Adrenal gland (tissue), 12 donors: ENCODE results near the gene PEF1. TPM values are rescaled to one million over a fixed set of nuclear protein-coding genes. Genes with fewer than 3 reads are reported as not detected.

Experiments
- DNase-seq, 7 donors: peaks; one replicate each; pipeline ENCODE4 v3.0.0-alpha.2; 2019 to 2020
- H3K27ac ChIP-seq, 5 donors: fragments of 200-600 bp; sonication (generic) in 4 of 5; 1 replicate in 3 of 5; 2 replicates in 2 of 5; pipeline versions ENCODE4 v1.5.1 to v1.8.0; 2016 to 2020; ENCODE audit warnings: mild to moderate bottlenecking in 1 of 5
- H3K27me3 ChIP-seq: fragments of 200-600 bp; 2 replicates; pipeline ENCODE4 v1.8.0; 2021
- H3K36me3 ChIP-seq, 2 donors: fragments of 200-600 bp; replicated peaks in 1 of 2; 1 replicate in 1 of 2; 2 replicates in 1 of 2; pipeline versions ENCODE4 v1.5.1 to v1.8.0; 2018 to 2022
- H3K4me1 ChIP-seq, 2 donors: fragments of 200-600 bp; replicated peaks in 1 of 2; 1 replicate in 1 of 2; 2 replicates in 1 of 2; pipeline versions ENCODE4 v1.5.1 to v1.8.0; 2018 to 2021
- H3K4me3 ChIP-seq, 4 donors: fragments of 200-600 bp; sonication (generic) in 3 of 4; one replicate each; pipeline ENCODE4 v1.5.1; 2016 to 2018
- H3K9me3 ChIP-seq, 3 donors: fragments of 200-600 bp; sonication (generic) in 1 of 3; replicated peaks in 1 of 3; 1 replicate in 2 of 3; 2 replicates in 1 of 3; pipeline versions ENCODE4 v1.5.1 to v1.8.0; 2016 to 2021
- CTCF ChIP-seq, 6 experiments: fragments of 450-650 bp in 4 of 6; fragments of 200-600 bp in 2 of 6; sonication (generic) in 1 of 6; IDR thresholded peaks; 1 replicate in 5 of 6; 2 replicates in 1 of 6; pipeline versions ENCODE4 v1.5.1 to v1.8.0; 2016 to 2021; ENCODE audit warnings: antibody characterized with exemption in 6 of 6, mild to moderate bottlenecking in 2 of 6, moderate library complexity in 1 of 6
- POLR2A ChIP-seq, 2 donors: fragments of 450-650 bp; IDR thresholded peaks; one replicate each; pipeline ENCODE4 v1.6.1; 2017; ENCODE audit warnings: antibody characterized with exemption in 2 of 2, mild to moderate bottlenecking in 2 of 2, moderate library complexity in 1 of 2
- WGBS, 4 donors: extraction: QIAGEN DNeasy Blood & Tissue Kit in 2 of 4; methylation state at CpG; one replicate each; pipeline versions ENCODE4 v1.1.5 to v1.1.7; 2013 to 2017; 5-methylcytosine and 5-hydroxymethylcytosine counted together
- intact Hi-C, 2 donors: fragments of 100-400 bp; cut with DNase I; formaldehyde crosslinking; loops; one replicate each; pipeline versions ENCODE4 v1.14.1 to v1.15.0; 2022 to 2023
- polyA plus RNA-seq, 3 donors: library from polyadenylated mRNA; stranded (reverse); fragments of 200-250 nt in 2 of 3; fragments of 350-450 nt in 1 of 3; fragmentation: Illumina TruSeq in 1 of 3; extraction: RNeasy Lipid Tissue Mini Kit (QIAGEN cat#74804) in 1 of 3; gene quantifications; one replicate each; pipeline ENCODE4 v1.2.3, GENCODE V29; 2013 to 2014
- total RNA-seq, 9 donors: library from RNA; depleted of rRNA in 4 of 9; stranded (reverse); fragments of >200 nt in 4 of 9; fragments of 120-200 nt in 1 of 9; fragmentation: NEBNext Ultra II Directional in 1 of 9; extraction: Animal tissue kit (Norgen Biotek cat#: 25700) in 1 of 9; gene quantifications; one replicate each; pipeline versions ENCODE4 v1.1.0 to v1.2.4, GENCODE V29; 2013 to 2023
- donor health status: healthy with polysubstance abuse.
- donor health status: Bipolar disorder and iron deficiency.
- donor health status: DM: yes; HTN: yes; CAD: no.
- donor health status: DM: no; HTN: no; CAD: no.
- donor health status: DM: no; HTN: no; CAD: no.
- donor health status: DM: yes; HTN: yes; CAD: no.

PEF1 gene
- total and polyA plus RNA-seq, 12 donors: 58.2 to 132 (median 86.2) TPM

GRCh38 chr1:31639543-31639942 lies 5.1 kb downstream of the PEF1 start:
- H3K4me3 ChIP-seq: no peak overlapping the region

GRCh38 chr1:31637915-31638673 lies 6.6 kb downstream of the PEF1 start:
- TF ChIP-seq CTCF (IDR thresholded peaks at IDR 0.05) (no peak), POLR2A (IDR thresholded peaks at IDR 0.05) (no peak)
- peaks cover 0 to 17% of the 10 kb centered on the region in 2 donors for H3K36me3 ChIP-seq
- WGBS, 4 donors: 68 to 74% (median 73%) methylated on average over 5 of the region's 5 CpGs
- H3K4me1 ChIP-seq: peaks cover 0 to 32% of the 10 kb centered on the region in 2 donors
- intact Hi-C loops: no loop called here
- no peaks in the 10 kb centered on the region for H3K27me3 ChIP-seq
- H3K27ac ChIP-seq: no peak overlapping the region
- no peaks in the 10 kb centered on the region for H3K9me3 ChIP-seq
- H3K4me3 ChIP-seq: no peak overlapping the region
- DNase-seq: no peak

More at GRCh38 chr1:31639543-31639942, 5.1 kb downstream of the PEF1 start:
- Histone ChIP-seq H3K27me3 (no peaks in the 10 kb centered on the region), H3K36me3 (peaks cover 0 to 9% of the 10 kb centered on the region in 2 donors), H3K4me1 (peaks cover 10 to 42% of the 10 kb centered on the region in 2 donors), H3K27ac (peak overlapping the region in 2 of 5 donors; percentile 55 to 62), H3K9me3 (no peaks in the 10 kb centered on the region)
- no peak for DNase-seq
- TF ChIP-seq CTCF (IDR thresholded peaks at IDR 0.05) (no peak), POLR2A (IDR thresholded peaks at IDR 0.05) (no peak)
- intact Hi-C loops: no loop called here
- 43 to 61% (median 48%) methylated on average over 5 of the region's 5 CpGs for WGBS, 4 donors

- 63 to 73% (median 69%) methylated on average over 4 of the region's 4 CpGs for WGBS, 4 donors
- intact Hi-C loops: no loop called here
- no peaks in the 10 kb centered on the region for H3K27me3 ChIP-seq
- no peak overlapping the region for H3K27ac ChIP-seq
- H3K4me3 ChIP-seq: no peak overlapping the region
- peak in 2 of 6 experiments; percentile 13 to 30 for TF ChIP-seq CTCF (IDR thresholded peaks at IDR 0.05)
- TF ChIP-seq POLR2A (IDR thresholded peaks at IDR 0.05): no peak
- H3K36me3 ChIP-seq: peaks cover 0 to 66% of the 10 kb centered on the region in 2 donors
- H3K9me3 ChIP-seq: no peaks in the 10 kb centered on the region
- peak in 2 of 7 donors; percentile 36 to 47 for DNase-seq
- peaks cover 5 to 18% of the 10 kb centered on the region in 2 donors for H3K4me1 ChIP-seq
Observed at GRCh38 chr1:31633117-31633516, 11.6 kb downstream of the PEF1 start.

- H3K9me3 ChIP-seq: no peaks in the 10 kb centered on the region
- H3K4me1 ChIP-seq: peaks cover 10 to 23% of the 10 kb centered on the region in 2 donors
- peaks cover 0 to 67% of the 10 kb centered on the region in 2 donors for H3K36me3 ChIP-seq
- intact Hi-C loops: no loop called here
- H3K4me3 ChIP-seq: no peak overlapping the region
- no peak overlapping the region for H3K27ac ChIP-seq
- 91 to 100% (median 98%) methylated on average over 3 of the region's 3 CpGs for WGBS, 4 donors
- H3K27me3 ChIP-seq: no peaks in the 10 kb centered on the region
- no peak for DNase-seq
- TF ChIP-seq POLR2A (IDR thresholded peaks at IDR 0.05) (no peak), CTCF (IDR thresholded peaks at IDR 0.05) (no peak)
Observed at GRCh38 chr1:31632649-31633048, 12.0 kb downstream of the PEF1 start.
